Mesendoderm (in vitro differentiated cells): ENCODE measurements around the gene KRT26.

Experiments
- DNase-seq: peaks from one replicate; pipeline ENCODE4 v3.0.0; 2013
- H2AK5ac ChIP-seq: 2 replicates; pipeline ENCODE4 v1.6.1; 2013; ENCODE audit warnings: low read length, inconsistent platforms
- H2BK120ac ChIP-seq: 2 replicates; pipeline ENCODE4 v1.6.1; 2013; ENCODE audit warnings: low read depth, mild to moderate bottlenecking, low read length, moderate library complexity, mixed read lengths
- H2BK15ac ChIP-seq: replicated peaks from 2 replicates; pipeline ENCODE4 v1.6.1; 2013; ENCODE audit warnings: low read depth, mild to moderate bottlenecking, moderate library complexity
- H2BK5ac ChIP-seq: 2 replicates; pipeline ENCODE4 v1.6.1; 2013; ENCODE audit warnings: low read length, inconsistent platforms
- H3K18ac ChIP-seq: 2 replicates; pipeline ENCODE4 v1.6.1; 2013; ENCODE audit warnings: mild to moderate bottlenecking, low read length, mixed read lengths
- H3K23ac ChIP-seq: one replicate; pipeline ENCODE4 v1.6.1; 2013; ENCODE audit warnings: low read length
- H3K27ac ChIP-seq: 2 replicates; pipeline ENCODE4 v1.5.1; 2013; ENCODE audit warnings: low read depth, mild to moderate bottlenecking, inconsistent platforms, low read length, moderate library complexity
- H3K27me3 ChIP-seq: 2 replicates; pipeline ENCODE4 v1.6.1; 2013; ENCODE audit warnings: low read length, control low read depth, mild to moderate bottlenecking, inconsistent platforms; ENCODE audit not compliant: insufficient read depth, poor library complexity
- H3K36me3 ChIP-seq: 2 replicates; pipeline ENCODE4 v1.6.1; 2013; ENCODE audit warnings: low read length, inconsistent platforms; ENCODE audit not compliant: control insufficient read depth, insufficient read depth
- H3K4ac ChIP-seq: one replicate; pipeline ENCODE4 v1.6.1; 2013; ENCODE audit warnings: low read depth, mild to moderate bottlenecking, low read length, moderate library complexity
- H3K4me1 ChIP-seq: 2 replicates; pipeline ENCODE4 v1.6.1; 2013; ENCODE audit warnings: low read depth, low read length, inconsistent platforms; ENCODE audit not compliant: control insufficient read depth
- H3K4me2 ChIP-seq: 2 replicates; pipeline ENCODE4 v1.6.1; 2013; ENCODE audit warnings: low read length
- H3K4me3 ChIP-seq: 2 replicates; pipeline ENCODE4 v1.5.1; 2013; ENCODE audit warnings: mild to moderate bottlenecking, low read length
- H3K56ac ChIP-seq: one replicate; pipeline ENCODE4 v1.6.1; 2013; ENCODE audit warnings: low read length
- H3K79me1 ChIP-seq: 2 replicates; pipeline ENCODE4 v1.6.1; 2013; ENCODE audit warnings: low read length, inconsistent platforms
- H3K79me2 ChIP-seq: 2 replicates; pipeline ENCODE4 v1.6.1; 2013; ENCODE audit warnings: mild to moderate bottlenecking, low read length; ENCODE audit not compliant: control insufficient read depth, insufficient read depth
- H3K9ac ChIP-seq: 2 replicates; pipeline ENCODE4 v1.6.1; 2013; ENCODE audit warnings: low read length, inconsistent platforms
- H4K5ac ChIP-seq: one replicate; pipeline ENCODE4 v1.6.1; 2013; ENCODE audit warnings: low read length
- H4K8ac ChIP-seq: one replicate; pipeline ENCODE4 v1.6.1; 2013; ENCODE audit warnings: low read depth, mild to moderate bottlenecking, control low read depth, low read length, moderate library complexity
- WGBS: extraction: QIAGEN DNeasy Blood & Tissue Kit; methylation state at CpG from one replicate; pipeline ENCODE4 v1.1.7; 2013; ENCODE audit warnings: low lambda C conversion rate, missing lambda C conversion rate; ENCODE audit not compliant: insufficient coverage; ENCODE audit errors: extremely low coverage; 5-methylcytosine and 5-hydroxymethylcytosine counted together

KRT26 gene

DNA sequence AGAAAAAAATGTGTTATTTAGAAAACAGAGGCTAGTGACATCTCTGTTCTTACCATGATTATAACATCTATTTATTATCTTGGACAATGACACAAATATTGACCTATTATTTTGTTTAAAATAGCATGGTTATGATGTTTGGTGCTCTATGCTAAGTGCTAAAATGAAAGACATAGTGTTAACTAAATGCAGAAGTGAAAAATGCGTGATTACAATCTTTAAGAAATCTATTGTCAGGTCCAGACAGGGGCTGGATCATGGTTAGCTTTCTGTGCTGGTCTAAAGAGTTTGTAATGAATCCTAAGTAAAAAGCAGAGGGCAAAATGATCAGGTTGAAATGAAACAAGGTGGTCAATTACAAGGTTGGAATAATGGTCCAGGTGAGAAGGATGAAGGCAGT, 28.4 kb upstream of the KRT26 start:
- Histone ChIP-seq H4K8ac (no peak overlapping the region), H3K23ac (no peak overlapping the region), H3K4ac (no peak overlapping the region), H2AK5ac (no peak overlapping the region), H3K36me3 (no peaks in the 10 kb centered on the region), H3K9ac (no peak overlapping the region), H4K5ac (no peak overlapping the region), H2BK120ac (no peak overlapping the region), H3K4me3 (no peak overlapping the region), H3K79me2 (no peaks in the 10 kb centered on the region), H3K18ac (no peak overlapping the region), H3K56ac (no peak overlapping the region), H3K27ac (no peak overlapping the region), H3K27me3 (peaks cover 1% of the 10 kb centered on the region), H3K4me1 (no peaks in the 10 kb centered on the region), H2BK15ac (no peak overlapping the region), H3K4me2 (no peak overlapping the region), H3K79me1 (no peaks in the 10 kb centered on the region), H2BK5ac (no peak overlapping the region)
- no CpG with 5 or more reads among the region's 1 CpG for WGBS
- DNase-seq, result no peak

DNA sequence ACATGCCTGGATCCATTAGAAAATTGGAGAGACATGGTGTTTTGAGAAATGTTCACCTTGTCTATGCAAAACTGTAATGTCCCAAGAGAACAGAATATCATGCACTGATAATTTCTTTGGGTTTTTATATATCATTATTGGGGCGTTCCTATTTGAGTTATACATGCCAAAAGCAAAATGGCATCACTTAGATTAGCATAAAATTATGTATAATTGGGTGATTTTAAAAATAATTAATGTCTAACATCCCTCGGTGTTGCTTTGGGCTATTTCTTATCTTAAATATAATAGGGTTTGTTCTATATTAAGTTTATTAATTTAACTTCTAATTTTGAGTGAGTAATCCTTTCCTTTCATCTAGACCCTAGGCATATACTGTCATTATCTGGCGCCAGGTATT, 27.9 kb upstream of the KRT26 start, which contains the start of gene KRT28:
Gene KRT28, minus strand, starts transcription at position 101 of the 400 bp plus-strand sequence. Its CDS starts 66 bp downstream, at position 35.
- no peak for DNase-seq
- no CpG with 5 or more reads among the region's 3 CpGs for WGBS
- Histone ChIP-seq H2BK120ac (no peak within 1 kb of the TSS), H3K36me3 (no peaks in the 10 kb centered on the region), H3K18ac (no peak within 1 kb of the TSS), H3K27ac (no peak within 1 kb of the TSS), H3K4me3 (no peak within 1 kb of the TSS), H3K4ac (no peak within 1 kb of the TSS), H4K5ac (no peak within 1 kb of the TSS), H3K4me2 (no peak within 1 kb of the TSS), H2BK5ac (no peak within 1 kb of the TSS), H4K8ac (no peak within 1 kb of the TSS), H3K4me1 (no peaks in the 10 kb centered on the region), H3K23ac (no peak within 1 kb of the TSS), H3K9ac (no peak within 1 kb of the TSS), H3K27me3 (no peaks in the 10 kb centered on the region), H2AK5ac (no peak within 1 kb of the TSS), H2BK15ac (no peak within 1 kb of the TSS), H3K79me2 (no peaks in the 10 kb centered on the region), H3K56ac (no peak within 1 kb of the TSS), H3K79me1 (no peaks in the 10 kb centered on the region)

DNA sequence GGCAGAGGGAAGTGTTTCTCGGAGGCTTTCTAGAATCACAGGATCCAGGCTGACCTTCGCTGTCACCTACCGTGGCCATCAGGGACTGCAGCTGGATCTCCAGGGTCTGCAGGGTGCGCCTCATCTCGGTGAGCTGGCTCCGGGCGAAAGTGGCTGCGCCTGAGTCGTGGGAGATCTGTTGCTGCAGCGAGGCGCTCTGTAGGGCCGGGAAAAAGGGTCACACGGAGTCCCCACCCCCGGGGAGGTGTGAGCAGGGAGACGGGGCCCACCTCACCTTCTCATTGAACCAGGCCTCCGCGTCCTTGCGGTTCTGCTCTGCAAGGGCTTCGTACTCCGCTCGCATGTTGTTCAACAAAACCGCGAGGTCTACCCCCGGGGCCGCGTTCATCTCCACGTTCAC, 24.8 kb upstream of the KRT26 start:
- Histone ChIP-seq H3K56ac (no peak overlapping the region), H3K79me2 (no peaks in the 10 kb centered on the region)

DNA sequence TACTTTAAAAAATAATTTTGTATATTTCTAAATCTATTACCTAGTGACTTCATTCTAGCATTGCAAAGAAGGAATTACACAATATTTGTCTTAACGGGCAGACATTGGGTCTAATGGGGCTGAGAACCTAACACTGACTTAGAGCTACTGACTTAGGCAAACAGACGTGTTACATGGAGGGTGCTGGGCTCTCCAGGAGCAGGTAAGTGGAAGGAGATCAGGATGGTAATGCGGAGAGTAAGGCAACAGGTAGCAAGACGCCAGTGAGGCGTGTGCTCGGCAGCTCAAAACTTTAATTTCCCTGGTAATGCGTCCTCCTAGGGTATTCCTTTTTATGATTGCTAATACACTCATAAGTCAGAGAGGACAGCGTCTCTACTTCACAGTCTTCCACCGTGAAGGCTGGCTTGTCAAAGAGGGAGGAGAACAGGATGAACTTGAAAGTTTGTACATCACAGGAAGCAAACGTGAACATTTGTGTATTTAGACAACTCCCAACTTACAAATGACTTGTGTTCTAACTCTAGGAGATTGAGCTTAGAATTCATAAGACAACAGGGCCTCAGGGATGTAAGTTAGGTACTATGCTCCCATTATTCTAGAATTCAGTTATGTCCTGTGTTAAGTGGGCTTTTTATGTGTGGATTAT, 23.1 kb upstream of the KRT26 start:
- no peak overlapping the region for H4K8ac ChIP-seq
- H3K4ac ChIP-seq, result no peak overlapping the region
- H3K23ac ChIP-seq, result no peak overlapping the region
- H3K9ac ChIP-seq, result no peak overlapping the region
- H3K79me2 ChIP-seq, result no peaks in the 10 kb centered on the region
- H2BK120ac ChIP-seq, result no peak overlapping the region
- no peaks in the 10 kb centered on the region for H3K36me3 ChIP-seq
- H2AK5ac ChIP-seq, result no peak overlapping the region
- no peaks in the 10 kb centered on the region for H3K79me1 ChIP-seq
- H3K27ac ChIP-seq, result no peak overlapping the region
- DNase-seq, result no peak
- H3K27me3 ChIP-seq, result no peaks in the 10 kb centered on the region
- H3K56ac ChIP-seq, result no peak overlapping the region
- no peak overlapping the region for H3K4me2 ChIP-seq
- H2BK15ac ChIP-seq, result no peak overlapping the region
- H3K4me1 ChIP-seq, result no peaks in the 10 kb centered on the region
- no CpG with 5 or more reads among the region's 10 CpGs for WGBS
- H4K5ac ChIP-seq, result no peak overlapping the region
- no peak overlapping the region for H3K4me3 ChIP-seq
- H3K18ac ChIP-seq, result no peak overlapping the region
- H2BK5ac ChIP-seq, result no peak overlapping the region

More for the DNA sequence above, 24.8 kb upstream of the KRT26 start:
- Histone ChIP-seq H4K8ac (no peak overlapping the region), H2BK15ac (no peak overlapping the region), H3K36me3 (no peaks in the 10 kb centered on the region), H2AK5ac (no peak overlapping the region), H2BK120ac (no peak overlapping the region), H3K9ac (no peak overlapping the region), H3K18ac (no peak overlapping the region), H3K4me3 (no peak overlapping the region), H2BK5ac (no peak overlapping the region), H3K27ac (no peak overlapping the region), H3K4ac (no peak overlapping the region), H3K27me3 (no peaks in the 10 kb centered on the region), H3K79me1 (no peaks in the 10 kb centered on the region), H3K4me2 (no peak overlapping the region), H4K5ac (no peak overlapping the region), H3K23ac (no peak overlapping the region), H3K4me1 (no peaks in the 10 kb centered on the region)
- DNase-seq, result peak; percentile 11
- no CpG with 5 or more reads among the region's 27 CpGs for WGBS

DNA sequence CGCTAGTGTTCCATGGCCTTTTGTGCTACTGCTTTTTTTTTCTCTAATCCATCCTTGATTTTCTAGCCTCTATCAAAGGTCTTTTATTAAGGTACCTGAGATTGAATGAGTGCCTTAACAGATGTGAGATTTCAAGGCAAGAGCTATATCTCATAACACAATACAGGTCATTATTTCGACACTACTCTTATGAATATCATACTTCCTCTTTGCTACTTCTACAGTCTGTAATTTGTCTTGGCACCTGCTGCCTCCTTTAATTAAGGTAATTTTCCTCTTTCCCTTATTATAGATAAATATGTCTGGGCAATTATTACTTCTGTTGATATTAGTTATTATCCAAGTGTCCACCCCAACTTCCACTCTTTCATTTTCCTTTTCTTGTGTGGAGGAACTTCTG, 22.5 kb upstream of the KRT26 start:
- H3K27me3 ChIP-seq, result no peaks in the 10 kb centered on the region
- no peak for DNase-seq

DNA sequence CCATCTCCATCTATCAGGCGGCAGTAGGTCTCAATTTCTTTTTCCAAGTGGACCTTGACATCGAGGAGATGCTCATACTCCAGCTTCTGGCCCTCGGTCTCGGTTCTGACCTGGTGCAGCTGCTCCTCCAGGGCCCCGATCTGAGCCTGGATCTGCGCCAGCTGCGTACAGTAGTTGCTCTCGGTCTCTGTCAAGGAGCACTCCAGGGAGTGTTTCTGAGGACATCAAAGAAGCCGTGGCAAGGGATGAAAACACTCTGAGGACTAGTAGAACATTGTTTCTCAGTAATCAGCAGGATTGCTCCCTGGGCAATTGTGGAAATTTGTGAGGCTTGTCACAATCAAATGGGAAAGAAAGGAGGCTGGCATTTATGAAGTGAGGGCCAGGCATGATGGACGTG, 21.8 kb upstream of the KRT26 start:
- Histone ChIP-seq H4K5ac (no peak overlapping the region), H3K36me3 (no peaks in the 10 kb centered on the region), H3K79me1 (no peaks in the 10 kb centered on the region), H2AK5ac (no peak overlapping the region), H3K4ac (no peak overlapping the region), H2BK15ac (no peak overlapping the region), H2BK120ac (no peak overlapping the region), H3K9ac (no peak overlapping the region), H3K4me1 (no peaks in the 10 kb centered on the region), H3K27me3 (no peaks in the 10 kb centered on the region), H4K8ac (no peak overlapping the region), H3K56ac (no peak overlapping the region), H3K4me2 (no peak overlapping the region), H3K4me3 (no peak overlapping the region), H2BK5ac (no peak overlapping the region), H3K27ac (no peak overlapping the region), H3K18ac (no peak overlapping the region), H3K23ac (no peak overlapping the region), H3K79me2 (no peaks in the 10 kb centered on the region)
- no CpG with 5 or more reads among the region's 10 CpGs for WGBS
- no peak for DNase-seq

More for the DNA sequence above, 22.5 kb upstream of the KRT26 start:
- H4K8ac ChIP-seq, result no peak overlapping the region
- H3K36me3 ChIP-seq, result no peaks in the 10 kb centered on the region
- WGBS, result no CpG with 5 or more reads among the region's 2 CpGs
- H3K4me1 ChIP-seq, result no peaks in the 10 kb centered on the region
- no peak overlapping the region for H3K18ac ChIP-seq
- no peak overlapping the region for H2AK5ac ChIP-seq
- H2BK5ac ChIP-seq, result no peak overlapping the region
- no peak overlapping the region for H3K27ac ChIP-seq
- no peak overlapping the region for H3K4me3 ChIP-seq
- no peaks in the 10 kb centered on the region for H3K79me2 ChIP-seq
- H3K79me1 ChIP-seq, result no peaks in the 10 kb centered on the region
- H2BK120ac ChIP-seq, result no peak overlapping the region
- H3K4me2 ChIP-seq, result no peak overlapping the region
- H2BK15ac ChIP-seq, result no peak overlapping the region
- H3K9ac ChIP-seq, result no peak overlapping the region
- no peak overlapping the region for H4K5ac ChIP-seq
- no peak overlapping the region for H3K4ac ChIP-seq
- no peak overlapping the region for H3K56ac ChIP-seq
- H3K23ac ChIP-seq, result no peak overlapping the region
